HG03103 (cell line): ENCODE measurements around the gene RAB11FIP5.
A peak's percentile ranks its signal among the peaks of the same experiment; 100 is the strongest.
"Not testable (repeated sequence)": the region's sequence is repeated elsewhere in the genome, so short reads cannot be mapped to it uniquely, and the experiment has no call there.

Source experiments
- ATAC-seq: cut with Tn5 transposase; IDR thresholded peaks from one replicate; pipeline ENCODE4 v1.9.1; 2021; ENCODE audit warnings: low read depth; ENCODE audit not compliant: unreplicated experiment

Gene RAB11FIP5

DNA sequence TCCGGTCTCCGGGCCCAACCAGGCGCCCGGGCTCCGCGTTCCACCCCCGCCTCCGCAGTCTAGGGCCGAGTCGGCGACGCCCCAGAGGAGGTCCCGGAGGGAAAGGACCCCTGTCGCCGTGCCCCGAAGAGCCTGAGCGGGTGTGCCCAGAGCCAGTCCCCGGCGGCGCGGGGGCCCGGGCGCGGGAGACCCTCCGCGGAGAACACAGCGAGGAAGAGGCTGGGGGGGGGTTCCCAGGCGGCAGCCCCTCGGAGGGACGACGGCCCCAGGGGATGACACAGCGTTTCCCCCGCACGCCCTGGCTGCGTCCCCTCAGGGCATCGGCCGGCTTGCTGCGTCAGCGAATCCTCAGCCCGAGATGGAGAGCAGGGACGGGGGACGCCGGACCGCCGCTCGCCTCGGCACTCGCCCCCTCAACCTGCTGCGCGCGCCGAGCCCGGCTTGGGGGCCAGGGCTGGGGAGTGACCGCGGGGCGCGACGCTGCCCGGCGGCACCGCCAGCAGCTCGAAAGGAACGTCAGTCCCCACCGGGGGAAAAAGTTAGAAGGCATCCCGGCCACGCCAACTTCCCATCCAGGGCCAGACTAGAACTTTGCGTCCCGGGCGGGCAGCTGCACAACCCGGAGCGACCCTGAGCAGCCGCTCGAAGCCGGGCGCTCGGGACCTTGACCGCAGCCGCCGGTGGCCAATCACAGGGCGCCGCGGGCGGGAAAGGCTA is 41.9 kb downstream of the RAB11FIP5 start:
- peak; percentile 9 for ATAC-seq

DNA sequence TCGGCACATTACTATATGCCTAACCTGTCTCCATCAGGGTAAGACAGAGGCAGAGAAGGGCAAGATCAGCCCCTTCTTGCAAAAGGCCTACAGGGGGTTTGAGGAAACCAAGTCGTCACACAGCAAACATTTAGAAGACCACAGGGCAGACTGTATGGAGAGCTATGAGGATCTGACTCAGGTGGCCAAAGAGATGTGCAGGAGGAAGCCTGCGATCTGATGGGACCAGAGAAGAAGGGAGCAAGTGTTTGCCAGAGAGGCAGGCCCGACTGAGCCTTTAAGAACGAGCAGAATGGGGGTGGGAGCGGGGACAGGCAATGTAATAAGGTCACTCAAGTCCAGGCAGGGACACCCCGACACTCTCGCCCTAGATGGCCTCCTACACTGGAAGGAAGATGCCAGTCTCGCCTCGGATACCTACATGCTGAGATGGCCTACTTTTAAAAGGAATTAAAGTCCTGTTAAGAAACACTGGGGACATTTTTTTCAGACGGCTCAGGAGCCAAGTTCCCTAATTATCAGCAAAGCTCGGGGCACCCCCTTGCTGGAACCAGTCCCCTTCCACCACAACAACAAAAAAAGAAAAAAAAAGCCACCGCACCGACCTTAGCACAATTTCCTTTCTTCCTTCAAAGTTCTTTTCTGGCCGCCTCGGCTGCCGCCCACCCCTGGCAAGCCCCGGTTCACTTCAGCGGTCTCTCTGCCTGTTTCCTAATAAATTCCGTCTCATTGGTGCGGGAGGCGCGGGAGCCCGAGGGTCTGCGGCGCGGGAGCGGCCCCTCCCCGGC is 42.7 kb downstream of the RAB11FIP5 start:
- no peak for ATAC-seq

DNA sequence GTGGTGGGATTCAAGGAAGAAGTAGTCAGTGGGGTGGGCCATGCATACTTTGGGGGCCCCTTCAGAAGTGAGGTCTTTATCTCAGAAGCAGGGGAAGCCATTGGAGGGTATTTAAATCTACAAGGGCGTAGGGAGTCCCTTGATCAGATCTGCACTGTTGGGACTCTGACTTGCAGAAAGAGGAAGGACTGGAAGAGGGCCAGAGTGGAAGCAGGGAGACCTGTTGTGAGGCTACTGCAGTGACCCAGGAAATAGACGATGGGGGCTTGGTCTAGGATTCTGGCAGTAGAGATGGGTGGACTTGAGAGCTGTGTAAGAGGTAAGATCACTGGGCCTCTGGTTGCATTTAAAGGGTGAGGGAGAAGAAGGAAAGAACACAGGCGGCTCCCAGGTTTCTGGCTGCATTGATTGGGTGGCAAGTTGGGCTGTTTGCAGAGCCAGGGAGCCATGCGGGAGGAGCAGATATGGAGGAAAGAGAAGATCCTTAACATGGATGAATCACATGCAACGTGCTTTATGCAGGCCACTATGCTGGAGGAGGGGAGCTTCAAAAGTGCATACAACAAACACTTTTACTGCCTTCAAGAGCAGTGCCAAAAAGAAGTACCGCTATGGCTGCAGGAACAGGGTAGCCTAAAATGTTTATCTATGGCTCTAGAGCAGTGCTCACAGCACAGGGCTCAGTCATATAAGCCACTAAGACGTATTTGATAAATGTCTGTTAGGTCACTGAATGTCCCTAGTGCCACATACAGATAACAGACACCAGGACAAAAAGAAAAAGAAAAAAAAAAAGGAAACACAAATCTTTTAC is 43.5 kb downstream of the RAB11FIP5 start:
- ATAC-seq = no peak

DNA sequence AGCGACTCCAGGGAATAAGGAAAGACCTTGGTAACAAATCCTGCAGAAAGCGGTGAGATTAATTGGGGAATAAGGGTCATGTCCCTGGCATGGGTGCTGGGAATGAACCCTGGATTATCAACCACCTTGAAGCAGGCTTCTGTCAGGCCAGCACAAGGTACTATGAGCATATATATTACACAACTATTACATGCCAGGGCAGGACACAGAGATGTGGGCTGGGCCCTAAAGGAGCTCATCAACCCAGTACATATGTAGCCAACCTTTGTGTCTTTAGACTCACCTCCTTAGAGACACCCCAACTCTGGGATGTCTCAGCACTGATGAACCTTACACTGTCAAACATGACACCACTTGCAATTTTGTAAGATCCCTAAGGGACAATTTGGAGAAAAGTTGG is 44.6 kb downstream of the RAB11FIP5 start:
- no peak for ATAC-seq

DNA sequence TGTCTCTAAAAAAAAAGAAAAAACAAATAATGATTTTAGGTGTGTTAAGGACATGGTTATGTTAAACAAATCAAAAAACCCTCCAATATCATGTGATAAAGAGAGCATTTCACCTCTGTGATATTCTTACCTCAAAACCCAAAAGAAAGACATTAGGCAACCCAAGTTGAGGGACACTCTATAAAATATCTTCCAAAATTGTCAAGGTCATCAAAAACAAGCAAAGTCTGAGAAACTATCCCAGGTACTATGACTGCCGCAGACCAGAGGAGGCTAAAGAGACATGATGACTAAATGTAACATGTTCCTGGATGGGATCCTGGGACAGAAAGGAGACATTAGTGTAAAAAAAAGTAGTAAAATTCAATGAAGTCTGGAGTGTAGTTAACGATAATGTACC is 45.7 kb downstream of the RAB11FIP5 start:
- ATAC-seq = no peak

DNA sequence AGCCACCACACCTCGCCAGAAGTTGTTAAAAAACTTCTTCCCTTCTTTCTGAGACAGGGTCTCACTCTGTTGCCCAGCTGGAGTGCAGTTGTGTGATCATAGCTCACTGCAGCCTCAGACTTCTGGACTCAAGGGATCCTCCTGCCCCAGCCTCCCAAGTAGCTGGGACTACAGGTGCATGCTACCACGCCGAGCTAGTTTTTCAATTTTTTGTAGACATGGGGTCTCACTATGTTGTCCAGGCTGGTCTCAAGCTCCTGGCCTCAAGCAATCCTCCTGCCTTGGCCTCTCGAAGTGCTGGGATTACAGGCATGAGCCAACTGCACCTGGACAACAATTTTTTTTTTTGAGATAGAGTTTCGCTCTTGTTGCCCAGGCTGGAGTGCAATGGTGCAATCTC is 47.7 kb downstream of the RAB11FIP5 start:
- ATAC-seq = not testable (repeated sequence)

DNA sequence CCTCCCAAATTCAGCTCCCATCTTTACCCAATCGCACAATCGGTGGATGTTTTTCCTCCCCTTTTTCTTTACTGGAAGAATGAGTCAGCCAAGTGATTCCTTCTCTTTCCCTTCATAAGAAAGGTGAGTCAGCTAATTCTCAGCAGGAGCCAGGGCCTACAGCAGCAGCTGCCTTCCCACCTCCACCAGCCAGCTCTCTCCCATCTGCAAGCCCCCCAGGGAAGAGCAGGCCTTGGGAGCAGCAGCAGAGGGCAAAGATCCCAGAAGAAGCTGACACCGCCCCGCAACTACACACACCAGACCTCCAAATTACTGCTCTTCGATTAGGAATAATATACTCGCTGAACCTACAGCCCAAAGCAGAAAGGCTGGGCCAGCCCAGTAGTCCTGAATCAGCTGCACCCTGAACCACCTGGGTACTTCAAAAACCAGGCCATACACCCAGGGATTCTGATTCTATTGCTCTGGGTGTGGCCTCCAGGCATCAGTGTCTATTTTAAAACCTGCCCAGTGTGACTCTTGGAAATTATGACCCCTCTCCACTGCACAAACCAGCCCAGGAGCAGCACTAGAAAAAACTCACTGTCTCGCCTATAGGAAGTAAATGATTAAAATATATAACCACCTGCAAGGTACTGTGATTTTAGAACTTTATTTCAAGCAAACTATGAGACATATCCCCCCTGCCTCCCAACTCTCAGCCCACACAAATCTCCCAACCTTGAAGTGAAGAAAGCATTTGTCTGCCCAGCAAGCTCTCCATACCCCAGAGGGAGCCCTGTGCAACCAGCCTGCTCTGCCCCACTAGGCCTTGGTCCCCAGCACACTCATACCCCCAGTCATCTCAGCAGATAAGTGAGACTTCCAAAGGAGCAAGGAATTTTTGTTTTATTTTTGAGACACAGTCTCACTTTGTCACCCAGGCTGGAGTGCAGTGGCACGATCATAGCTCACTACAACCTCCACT is 48.6 kb downstream of the RAB11FIP5 start:
- ATAC-seq = no peak

DNA sequence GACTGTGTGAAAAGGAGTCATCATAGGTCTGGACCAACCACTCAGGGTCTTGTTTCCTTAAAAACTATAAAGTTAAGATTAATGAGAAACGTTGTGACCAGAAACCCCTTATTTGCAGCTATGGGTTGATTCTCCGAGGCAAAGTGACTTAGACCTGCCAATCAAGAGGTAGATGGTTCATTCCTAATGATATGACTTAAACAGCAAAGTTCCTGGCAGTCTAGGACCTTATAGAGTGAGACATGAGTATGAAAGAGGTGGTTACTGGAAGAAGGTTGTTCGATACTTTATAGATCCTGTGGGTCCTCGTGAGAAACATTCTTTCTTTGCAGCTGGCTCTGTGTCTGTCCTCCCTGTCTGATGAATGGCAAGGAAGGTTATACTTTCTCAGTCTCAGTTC is 49.3 kb downstream of the RAB11FIP5 start:
- no peak for ATAC-seq

DNA sequence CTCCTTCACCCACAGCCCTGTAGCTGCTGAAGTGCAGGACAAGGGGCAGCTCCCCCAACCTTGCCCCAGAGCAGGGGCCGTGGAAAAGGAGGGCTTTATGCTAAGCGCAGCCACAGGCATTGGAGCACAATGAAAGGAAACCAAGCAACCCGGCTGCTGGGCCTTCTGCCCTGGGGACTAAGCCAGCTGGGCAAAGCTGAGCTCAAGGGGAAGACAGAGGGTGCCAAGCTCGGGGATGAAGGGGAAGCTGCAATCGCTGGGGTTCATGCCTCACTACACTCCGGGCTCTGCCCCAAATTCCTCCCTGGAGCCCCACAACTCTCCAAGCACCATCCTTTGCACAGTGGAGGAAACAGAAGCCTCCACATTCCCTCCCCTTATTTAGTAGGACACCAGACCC is 53.6 kb downstream of the RAB11FIP5 start:
- ATAC-seq = no peak

DNA sequence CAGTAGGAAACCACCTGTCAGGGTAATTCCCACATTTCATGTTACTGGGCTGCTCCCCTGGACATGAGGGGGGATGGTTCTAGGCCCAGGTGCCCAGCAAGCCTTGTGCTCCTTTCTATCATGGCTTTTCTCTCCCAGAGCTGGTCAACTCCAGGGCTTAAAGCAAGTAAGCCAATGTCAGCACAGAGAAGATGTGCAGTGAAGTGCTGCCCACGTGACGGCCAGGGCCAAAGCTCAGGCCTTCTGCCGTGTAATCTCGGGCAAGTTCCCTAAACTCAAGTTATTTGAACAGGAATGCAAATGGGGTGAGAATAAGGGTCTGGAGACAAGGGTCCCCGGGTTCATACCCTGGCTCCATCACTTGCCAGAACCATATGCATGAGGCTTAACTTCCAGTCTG is 57.8 kb downstream of the RAB11FIP5 start:
- no peak for ATAC-seq

DNA sequence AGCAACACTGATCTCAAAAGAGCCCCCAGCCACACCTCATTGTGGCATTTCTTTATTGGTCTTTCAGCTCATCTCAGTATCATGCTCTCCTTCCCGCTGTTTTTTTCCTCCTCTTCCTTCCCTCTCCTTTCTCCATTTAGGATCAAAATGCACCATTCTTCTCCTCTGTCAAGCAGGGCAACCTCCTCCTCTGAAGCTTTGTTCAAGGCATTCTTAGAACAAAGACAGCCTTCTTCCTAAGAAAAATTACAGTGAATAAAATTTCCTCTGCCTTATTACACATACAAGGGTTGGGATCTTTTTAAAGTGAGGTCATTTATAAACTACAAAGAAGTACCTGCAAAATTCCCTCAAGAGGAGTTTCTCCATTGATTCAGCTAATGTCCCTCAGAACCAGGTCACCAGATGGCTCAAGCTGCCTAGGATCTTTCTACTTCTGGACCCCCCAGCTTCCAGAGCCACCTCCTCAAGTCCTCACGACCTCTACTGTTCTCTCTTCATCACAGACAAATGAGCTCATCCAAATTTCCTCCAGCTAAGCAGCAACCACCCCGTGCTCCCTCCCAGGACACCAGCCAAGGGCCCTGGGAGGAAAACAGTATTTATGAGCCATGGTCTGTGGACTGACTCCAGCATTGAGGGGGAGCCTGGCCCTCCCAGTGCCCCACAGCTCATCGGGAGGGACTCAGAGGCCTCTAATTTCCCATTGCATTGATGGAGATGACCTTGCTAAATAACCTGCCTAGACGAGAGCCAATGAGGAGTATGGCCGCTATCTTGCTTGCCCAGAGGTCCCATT is 59.2 kb downstream of the RAB11FIP5 start:
- ATAC-seq = no peak

DNA sequence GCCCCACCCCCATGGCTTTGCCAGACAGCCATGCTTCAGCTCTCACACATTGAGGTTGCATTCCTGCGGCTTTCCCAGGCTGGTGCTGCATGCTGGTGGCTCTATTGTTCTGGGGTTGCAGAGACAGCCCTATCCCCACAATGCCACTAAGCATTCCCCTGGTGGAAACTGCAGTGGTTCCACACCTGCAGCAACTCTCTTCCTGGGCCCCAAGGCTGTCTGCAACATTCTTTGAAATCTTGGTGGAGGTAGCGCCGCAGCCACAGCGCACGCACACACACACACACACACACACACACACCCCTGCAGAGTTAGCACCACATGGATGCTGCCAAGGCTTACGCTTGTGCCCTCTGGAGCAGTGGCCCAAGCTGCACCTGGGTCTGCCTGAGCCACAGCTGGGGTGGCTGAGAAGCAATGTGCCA is 62.6 kb downstream of the RAB11FIP5 start:
- no peak for ATAC-seq

DNA sequence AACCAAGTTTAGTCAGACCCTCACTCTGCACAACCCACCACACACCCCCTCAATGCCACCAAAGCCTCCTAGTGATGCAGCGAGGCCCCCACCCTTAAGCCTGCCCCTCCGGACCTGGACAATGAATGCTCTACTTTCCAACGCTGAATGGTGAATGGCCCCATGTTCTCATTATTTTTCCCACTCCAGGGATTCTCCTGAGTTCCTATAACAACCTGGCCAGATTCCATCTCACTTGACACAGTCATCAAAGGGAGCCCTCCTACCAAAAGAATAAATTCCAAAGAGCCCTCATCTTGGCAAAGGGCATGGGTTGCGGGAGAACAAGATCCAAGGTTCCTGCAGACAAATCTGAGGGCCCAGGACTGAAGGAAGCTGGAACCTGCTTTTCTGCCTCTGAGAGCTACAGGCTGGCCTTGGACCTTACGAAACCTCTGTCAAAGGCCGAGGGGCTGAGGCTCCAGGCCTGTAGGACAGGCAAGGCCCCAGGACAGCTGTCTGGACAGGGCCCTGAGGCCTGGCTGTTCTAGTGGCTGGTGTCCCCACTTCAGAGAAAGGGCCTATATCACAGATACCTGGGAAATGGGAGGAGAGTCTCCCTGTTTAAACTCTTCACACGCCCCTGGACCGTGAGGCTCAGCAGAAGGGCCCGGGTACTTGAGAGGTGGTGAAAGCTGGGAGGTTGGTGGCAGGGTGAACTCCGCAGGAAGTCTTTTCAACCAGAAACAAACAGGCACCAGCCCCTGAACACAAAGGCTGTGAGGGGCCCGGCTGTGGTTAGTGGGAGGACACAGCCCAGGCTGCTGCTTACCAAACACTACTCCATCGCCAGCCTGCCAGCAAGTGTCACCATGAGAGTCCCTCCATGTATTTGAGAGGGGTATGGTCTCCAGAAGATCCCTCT is 68.6 kb downstream of the RAB11FIP5 start:
- no peak for ATAC-seq

DNA sequence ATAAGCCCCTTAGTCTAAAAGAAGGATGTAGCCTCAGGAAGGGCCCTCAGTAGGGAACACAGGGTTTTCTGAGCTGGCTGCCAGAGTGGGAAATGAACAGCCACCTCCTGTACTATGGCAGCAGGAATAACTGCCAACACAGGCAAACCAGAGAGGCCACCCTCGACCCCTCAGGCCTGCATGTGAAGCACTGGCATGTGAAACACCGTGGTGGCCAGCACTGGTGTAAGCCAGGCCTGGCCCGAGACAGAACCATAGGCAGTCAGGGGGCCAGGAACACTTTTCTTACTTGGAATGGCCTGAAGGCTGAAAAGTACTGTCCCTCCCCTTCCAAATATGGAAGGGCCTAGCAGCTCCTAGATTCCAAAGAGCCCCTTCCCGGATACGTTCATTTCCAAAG is 69.5 kb downstream of the RAB11FIP5 start:
- ATAC-seq = no peak

DNA sequence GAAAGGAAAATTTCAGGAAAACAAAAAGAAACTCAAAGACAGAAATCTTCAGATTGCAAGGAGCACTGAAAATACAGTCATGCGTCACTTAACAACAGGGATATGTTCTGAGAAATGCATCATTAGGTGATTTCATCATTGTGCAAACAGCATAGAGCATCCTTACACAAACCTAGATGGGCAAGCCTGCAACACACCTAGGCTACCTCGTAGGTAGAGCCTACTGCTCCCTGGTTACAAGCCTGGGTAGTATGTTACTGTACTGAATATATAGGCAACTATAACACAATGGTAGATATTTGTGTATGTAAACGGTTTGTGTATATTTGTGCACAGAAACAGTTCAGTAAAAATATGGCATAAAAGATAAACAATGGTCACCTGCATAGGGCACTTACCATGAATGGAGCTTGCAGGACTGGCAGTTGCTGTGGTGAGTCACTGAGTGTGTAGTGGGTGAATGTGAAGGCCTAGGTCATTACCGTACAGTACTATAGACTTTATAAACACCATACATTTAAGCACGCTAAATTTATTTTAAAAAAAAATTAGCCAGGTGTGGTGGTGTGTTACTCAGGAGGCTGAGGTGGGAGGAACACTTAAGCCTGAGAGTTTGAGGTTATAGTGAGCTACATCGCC is 74.7 kb downstream of the RAB11FIP5 start:
- no peak for ATAC-seq

DNA sequence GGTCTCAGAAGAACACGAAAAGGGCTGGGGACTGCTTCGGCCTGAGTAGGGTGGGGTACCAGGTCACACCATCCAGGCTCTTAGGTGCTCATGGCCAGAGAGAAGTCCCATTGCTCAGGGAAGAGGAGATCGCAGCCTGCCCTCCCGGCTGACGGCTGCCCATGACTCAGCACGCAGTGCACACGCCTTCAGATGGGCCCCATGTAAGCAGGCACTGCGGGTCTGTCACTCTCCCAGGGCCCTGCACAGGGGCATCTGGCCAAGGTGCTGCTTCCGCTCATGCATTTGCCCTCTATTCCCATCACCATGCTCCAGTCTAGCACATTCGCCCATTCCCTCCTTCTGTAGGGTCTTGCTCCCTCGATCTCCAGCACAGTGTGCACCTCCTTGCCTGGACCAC is 76.0 kb downstream of the RAB11FIP5 start:
- no peak for ATAC-seq

DNA sequence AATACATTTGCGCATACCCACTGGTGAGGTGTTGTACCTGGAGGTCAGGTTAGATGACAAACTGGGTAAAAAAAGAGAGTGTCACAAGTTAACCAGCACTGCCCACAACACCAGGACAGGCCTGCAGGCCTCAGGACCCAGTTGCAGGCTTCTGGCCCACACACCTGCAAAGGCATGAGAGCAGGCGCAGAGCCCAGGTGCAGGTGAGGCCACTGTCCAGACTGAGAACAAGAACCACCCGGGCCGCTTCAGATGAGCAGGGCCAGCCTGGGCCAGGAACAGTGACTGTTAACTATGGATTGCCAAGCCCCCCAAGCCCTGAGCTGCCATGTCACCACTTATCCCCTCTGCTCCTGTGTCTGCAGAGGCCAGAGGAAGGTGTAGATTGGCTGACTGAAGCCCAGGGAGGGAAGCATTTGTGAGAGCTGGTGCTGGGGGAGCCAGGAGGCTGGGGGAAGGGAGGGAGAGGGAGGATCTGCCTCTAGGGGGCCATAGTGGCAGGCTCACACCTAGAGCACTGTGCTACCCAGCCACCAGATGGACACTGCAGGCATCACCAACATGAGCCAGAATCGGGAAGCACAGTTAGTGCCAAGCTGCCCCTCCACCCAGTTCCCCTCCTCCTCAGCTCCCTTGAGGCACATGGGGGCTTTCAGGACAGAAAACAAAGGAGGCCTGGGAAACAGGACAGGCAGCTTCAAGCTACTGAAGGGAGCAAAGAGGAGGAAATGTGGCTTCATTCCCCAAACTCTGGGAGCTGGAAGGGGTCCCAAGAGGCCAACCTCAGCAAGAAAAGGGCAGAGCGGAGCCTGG is 76.6 kb downstream of the RAB11FIP5 start:
- ATAC-seq = no peak
